Esophagus muscularis mucosa (tissue), 4 donors: Measurements from ENCODE around the gene DPP7.

ENCODE experiments used
- CTCF ChIP-seq, 3 experiments: fragments of 200-600 bp in 2 of 3; fragments of 450-650 bp in 1 of 3; sonication (generic) in 2 of 3; IDR thresholded peaks; one replicate each; pipeline ENCODE4 v1.5.1; 2017 to 2019; ENCODE audit warnings: antibody characterized with exemption in 3 of 3, mild to moderate bottlenecking in 2 of 3, moderate library complexity in 1 of 3
- EP300 ChIP-seq: sonication (generic); formaldehyde crosslinking; IDR thresholded peaks from one replicate; pipeline ENCODE4 v1.6.1; 2017; ENCODE audit warnings: antibody characterized with exemption
- POLR2A ChIP-seq: fragments of 450-650 bp; IDR thresholded peaks from one replicate; pipeline ENCODE4 v1.6.1; 2017; ENCODE audit warnings: antibody characterized with exemption, moderate library complexity, mild to moderate bottlenecking, low read depth
- POLR2AphosphoS5 ChIP-seq, 2 donors: sonication (generic); formaldehyde crosslinking; IDR thresholded peaks; one replicate each; pipeline ENCODE4 v1.6.1; 2017; ENCODE audit warnings: antibody characterized with exemption in 2 of 2

GRCh38 chr9:137136881-137137607, 22.5 kb upstream of the DPP7 start:
- TF ChIP-seq CTCF (IDR thresholded peaks at IDR 0.05), result no peak
- TF ChIP-seq POLR2A, result no peak
- TF ChIP-seq EP300, result no peak
- TF ChIP-seq POLR2AphosphoS5 (IDR thresholded peaks at IDR 0.05), result no peak
